HCT116 (cell line): Measurements from ENCODE around the gene MAL. TPM values are rescaled to one million over a fixed set of nuclear protein-coding genes. Genes with fewer than 3 reads are reported as not detected.

Experiments used
- ATAC-seq: fragments of 200-7000 bp; cut with Tn5 transposase; 2 replicates; pipeline ENCODE4 v1.9.1; 2020; ENCODE audit warnings: mild to moderate bottlenecking, moderate library complexity
- BruUV-seq: library from RNA; stranded (reverse); fragments of 400-500 nt; replicated peaks from 2 replicates; lab custom pipeline; 2021; lab: Mats Ljungman, UMichigan
- CTCF ChIA-PET: fragments of 300-600 bp; sonication (Branson Sonifier 250); formaldehyde crosslinking; loops from one replicate; lab custom pipeline; 2021; ENCODE audit warnings: antibody characterized with exemption; lab: Charles Lee
- POLR2A ChIA-PET: fragments of 300-600, 350-600 bp; sonication (Branson Sonifier 250); formaldehyde crosslinking; loops from one replicate; lab custom pipeline; 2021; ENCODE audit warnings: antibody characterized with exemption; lab: Charles Lee
- RAD21 ChIA-PET, 2 experiments: fragments of 300-600 bp; sonication (Branson Sonifier 250); formaldehyde crosslinking; loops; one replicate each; lab custom pipeline; 2023; ENCODE audit warnings: low total read pairs in 2 of 2; ENCODE audit not compliant: uncharacterized antibody in 2 of 2, unreplicated experiment in 2 of 2, low non-redundant PET in 1 of 2; lab: Charles Lee
- DNase-seq: peaks from one replicate; pipeline ENCODE4 v3.0.0-alpha.2; 2010; ENCODE audit warnings: low read depth, low spot score
- H2AFZ ChIP-seq: fragments of 200-600 bp; shearing (Covaris generic), sonication (generic); 2 replicates; pipeline ENCODE4 v1.6.1; 2017; ENCODE audit warnings: low read depth, mixed run types, mixed read lengths, antibody characterized with exemption, low read length; ENCODE audit not compliant: poor library complexity, severe bottlenecking
- H3K27ac ChIP-seq: 2 replicates; pipeline ENCODE4 v1.5.1; 2012; ENCODE audit warnings: low read depth, low read length
- H3K27me3 ChIP-seq: fragments of 200-600 bp; sonication (generic); 2 replicates; pipeline ENCODE4 v1.6.1; 2016; ENCODE audit warnings: mixed run types, low read length, mixed read lengths; ENCODE audit not compliant: insufficient read depth
- H3K36me3 ChIP-seq, 2 experiments: fragments of 200-500 bp in 1 of 2; fragments of 200-600 bp in 1 of 2; sonication (Bioruptor generic) in 1 of 2; sonication (generic) in 1 of 2; 2 replicates each; pipeline versions ENCODE4 v1.5.1 to v1.6.1; 2014 to 2016; ENCODE audit warnings: low read length in 2 of 2, inconsistent platforms in 1 of 2, mixed read lengths in 1 of 2, mixed run types in 1 of 2; ENCODE audit not compliant: insufficient read depth in 2 of 2, control insufficient read depth in 1 of 2
- H3K4me1 ChIP-seq, 2 experiments: fragments of 200-600 bp in 1 of 2; sonication (generic) in 1 of 2; 2 replicates each; pipeline versions ENCODE4 v1.5.1 to v1.6.1; 2012 to 2017; ENCODE audit warnings: low read length in 2 of 2, inconsistent platforms in 1 of 2, mild to moderate bottlenecking in 1 of 2, mixed read lengths in 1 of 2, mixed run types in 1 of 2, moderate library complexity in 1 of 2; ENCODE audit not compliant: insufficient read depth in 2 of 2, control insufficient read depth in 1 of 2
- H3K4me2 ChIP-seq: fragments of 200-600 bp; sonication (generic); 2 replicates; pipeline ENCODE4 v1.6.1; 2017; ENCODE audit warnings: mixed run types, low read length, mixed read lengths
- H3K4me3 ChIP-seq, 2 experiments: fragments of 200-600 bp in 1 of 2; sonication (generic) in 1 of 2; replicated peaks in 1 of 2; 2 replicates each; pipeline ENCODE4 v1.5.1; 2011 to 2016; ENCODE audit warnings: low read length in 2 of 2, control low read depth in 1 of 2, low read depth in 1 of 2, mild to moderate bottlenecking in 1 of 2, mixed read lengths in 1 of 2, mixed run types in 1 of 2
- H3K79me2 ChIP-seq: fragments of 200-600 bp; sonication (generic); 2 replicates; pipeline ENCODE4 v1.6.1; 2017; ENCODE audit warnings: mild to moderate bottlenecking, mixed run types, low read length, moderate library complexity, mixed read lengths; ENCODE audit not compliant: insufficient read depth
- H3K9ac ChIP-seq: fragments of 200-600 bp; sonication (generic); 2 replicates; pipeline ENCODE4 v1.6.1; 2016; ENCODE audit warnings: low read length, mixed read lengths
- H3K9me2 ChIP-seq: fragments of 200-600 bp; sonication (generic), shearing (Covaris generic); 2 replicates; pipeline ENCODE4 v1.6.1; 2017; ENCODE audit warnings: mixed run types, mild to moderate bottlenecking, moderate library complexity; ENCODE audit not compliant: insufficient read depth
- H3K9me3 ChIP-seq, 2 experiments: fragments of 200-500 bp in 1 of 2; fragments of 200-600 bp in 1 of 2; sonication (Bioruptor generic) in 1 of 2; sonication (generic) in 1 of 2; 2 replicates each; pipeline ENCODE4 v1.6.1; 2014 to 2017; ENCODE audit warnings: low read length in 2 of 2, mixed read lengths in 2 of 2, inconsistent platforms in 1 of 2, low read depth in 1 of 2, mild to moderate bottlenecking in 1 of 2, mixed run types in 1 of 2, moderate library complexity in 1 of 2; ENCODE audit not compliant: control insufficient read depth in 1 of 2, insufficient read depth in 1 of 2
- H4K20me1 ChIP-seq: fragments of 200-600 bp; sonication (generic), shearing (Covaris generic); 2 replicates; pipeline ENCODE4 v1.6.1; 2017; ENCODE audit warnings: mixed run types, mild to moderate bottlenecking, moderate library complexity; ENCODE audit not compliant: insufficient read depth
- ATF3 ChIP-seq: IDR thresholded peaks from 2 replicates; pipeline ENCODE4 v1.6.1; 2012
- CBX3 ChIP-seq: IDR thresholded peaks from 2 replicates; pipeline ENCODE4 v1.6.1; 2012; ENCODE audit warnings: low read depth
- CEBPB ChIP-seq: IDR thresholded peaks from 2 replicates; pipeline ENCODE4 v1.6.1; 2012; ENCODE audit warnings: low read depth
- ELF1 ChIP-seq: IDR thresholded peaks from 2 replicates; pipeline ENCODE4 v1.6.1; 2012; ENCODE audit warnings: low read depth, borderline replicate concordance
- EZH2 ChIP-seq: fragments of 200-600 bp; sonication (generic); IDR thresholded peaks from 2 replicates; pipeline ENCODE4 v1.6.1; 2017; ENCODE audit warnings: antibody characterized with exemption, mixed run types
- FOSL1 ChIP-seq: IDR thresholded peaks from 2 replicates; pipeline ENCODE4 v1.6.1; 2012; ENCODE audit warnings: low read depth
- JUND ChIP-seq: IDR thresholded peaks from 2 replicates; pipeline ENCODE4 v1.6.1; 2012
- SP1 ChIP-seq: IDR thresholded peaks from 2 replicates; pipeline ENCODE4 v1.6.1; 2012; ENCODE audit warnings: low read depth
- SRF ChIP-seq: IDR thresholded peaks from 2 replicates; pipeline ENCODE4 v1.6.1; 2012; ENCODE audit warnings: low read depth
- ZNF274 ChIP-seq: fragments of 200-500 bp; sonication (Bioruptor generic); IDR thresholded peaks from 2 replicates; pipeline ENCODE4 v1.6.1; 2014; ENCODE audit warnings: mild to moderate bottlenecking, low read depth, low read length, inconsistent platforms
- intact Hi-C: fragments of 100-400 bp; cut with micrococcal nuclease; formaldehyde crosslinking; loops from 2 replicates; pipeline ENCODE4 v1.10.0; 2022
- total RNA-seq: library from RNA; stranded (reverse); gene quantifications from one replicate; pipeline ENCODE4 v1.2.1, GENCODE V29; 2021; ENCODE audit not compliant: unreplicated experiment
- TF ChIP-seq, protein P1 (sequence below): IDR thresholded peaks from 2 replicates; pipeline ENCODE4 v1.6.1; 2011; ENCODE audit warnings: mild to moderate bottlenecking, low read length, moderate library complexity; ENCODE audit not compliant: insufficient replicate concordance; ENCODE audit errors: extremely low read depth
- TF ChIP-seq, protein P2 (sequence below): IDR thresholded peaks from 2 replicates; pipeline ENCODE4 v1.6.1; 2012

Gene MAL
- total RNA-seq, 1 experiment from 2014 or later: not detected

- no peak for ATAC-seq
These were observed 40.4 kb upstream of the MAL start for GRCh38 chr2:94984964-94985575.

DNA sequence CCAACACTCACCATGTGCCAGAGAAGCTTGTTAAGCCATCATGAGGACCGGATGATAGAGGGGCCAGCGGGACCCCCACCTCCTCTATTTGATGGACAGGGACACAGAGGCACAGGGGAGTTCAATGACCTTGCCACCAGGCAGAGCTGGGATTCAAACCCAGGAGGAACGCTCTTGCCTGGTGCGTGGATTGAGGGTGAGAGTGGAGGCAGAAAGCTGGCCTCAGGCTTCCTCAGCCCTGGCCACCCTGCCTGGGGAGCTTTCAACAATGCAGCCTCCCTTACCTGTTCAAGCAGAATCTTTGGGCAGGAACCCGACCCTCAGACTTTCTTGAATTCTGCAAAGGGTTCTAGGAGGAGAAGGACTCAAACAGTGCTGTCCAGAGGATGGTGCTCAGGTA is 39.9 kb upstream of the MAL start:
- Histone ChIP-seq H3K27ac (no peak overlapping the region), H3K79me2 (no peaks in the 10 kb centered on the region), H3K4me1 (no peaks in the 10 kb centered on the region), H3K9me3 (no peaks in the 10 kb centered on the region), H3K4me3 (no peak overlapping the region), H3K27me3 (peaks cover 24% of the 10 kb centered on the region; the same call in 1 of the 2 replicates), H3K36me3 (no peaks in the 10 kb centered on the region), H3K9me2 (no peaks in the 10 kb centered on the region), H3K4me2 (no peak overlapping the region), H4K20me1 (no peaks in the 10 kb centered on the region), H2AFZ (no peak overlapping the region), H3K9ac (no peak overlapping the region)
- TF ChIP-seq CBX3 (no peak), SP1 (no peak), SRF (no peak), EZH2 (no peak), ATF3 (no peak), JUND (no peak), FOSL1 (no peak), ELF1 (no peak), ZNF274 (no peak)
- TF ChIP-seq, protein P1, sequence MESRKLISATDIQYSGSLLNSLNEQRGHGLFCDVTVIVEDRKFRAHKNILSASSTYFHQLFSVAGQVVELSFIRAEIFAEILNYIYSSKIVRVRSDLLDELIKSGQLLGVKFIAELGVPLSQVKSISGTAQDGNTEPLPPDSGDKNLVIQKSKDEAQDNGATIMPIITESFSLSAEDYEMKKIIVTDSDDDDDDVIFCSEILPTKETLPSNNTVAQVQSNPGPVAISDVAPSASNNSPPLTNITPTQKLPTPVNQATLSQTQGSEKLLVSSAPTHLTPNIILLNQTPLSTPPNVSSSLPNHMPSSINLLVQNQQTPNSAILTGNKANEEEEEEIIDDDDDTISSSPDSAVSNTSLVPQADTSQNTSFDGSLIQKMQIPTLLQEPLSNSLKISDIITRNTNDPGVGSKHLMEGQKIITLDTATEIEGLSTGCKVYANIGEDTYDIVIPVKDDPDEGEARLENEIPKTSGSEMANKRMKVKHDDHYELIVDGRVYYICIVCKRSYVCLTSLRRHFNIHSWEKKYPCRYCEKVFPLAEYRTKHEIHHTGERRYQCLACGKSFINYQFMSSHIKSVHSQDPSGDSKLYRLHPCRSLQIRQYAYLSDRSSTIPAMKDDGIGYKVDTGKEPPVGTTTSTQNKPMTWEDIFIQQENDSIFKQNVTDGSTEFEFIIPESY: no peak
- TF ChIP-seq, protein P2, sequence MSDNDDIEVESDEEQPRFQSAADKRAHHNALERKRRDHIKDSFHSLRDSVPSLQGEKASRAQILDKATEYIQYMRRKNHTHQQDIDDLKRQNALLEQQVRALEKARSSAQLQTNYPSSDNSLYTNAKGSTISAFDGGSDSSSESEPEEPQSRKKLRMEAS: no peak
- CTCF ChIA-PET: interaction anchor here (0.9 to 1.7 kb wide), 6 partner anchors 10 to 130 kb away, joined by 3 to 10 read pairs (median 8); no protein-coding TSS in a partner anchor
- POLR2A ChIA-PET: no interaction called here
- intact Hi-C loops: loop anchor here (2.0 kb wide), 1 partner anchor 131 kb away; no protein-coding TSS in a partner anchor
- DNase-seq: no peak
- BruUV-seq: no TSS peak
- no peak for ATAC-seq
- RAD21 ChIA-PET: no interaction called here

More at GRCh38 chr2:94984964-94985575, 40.4 kb upstream of the MAL start:
- no TSS peak for BruUV-seq
- H3K27me3 ChIP-seq: peaks cover 24% of the 10 kb centered on the region; the same call in 1 of the 2 replicates
- H3K27ac ChIP-seq: no peak overlapping the region
- no peak overlapping the region for H2AFZ ChIP-seq
- H3K4me2 ChIP-seq: no peak overlapping the region
- H3K4me1 ChIP-seq: no peaks in the 10 kb centered on the region
- H3K9ac ChIP-seq: no peak overlapping the region
- no peak for TF ChIP-seq CEBPB
- TF ChIP-seq, all 23 proteins: peak for 0
- Histone ChIP-seq H3K9me2 (no peaks in the 10 kb centered on the region), H3K4me3 (no peak overlapping the region), H3K79me2 (no peaks in the 10 kb centered on the region), H3K36me3 (no peaks in the 10 kb centered on the region), H4K20me1 (no peaks in the 10 kb centered on the region), H3K9me3 (no peaks in the 10 kb centered on the region)
- POLR2A ChIA-PET: no interaction called here
- no peak for DNase-seq
- RAD21 ChIA-PET: no interaction called here
- intact Hi-C loops: no loop called here
- CTCF ChIA-PET: interaction anchor here (0.9 kb wide), 1 partner anchor 130 kb away, joined by 3 read pairs; no protein-coding TSS in a partner anchor
